Activated CD8-positive, alpha-beta memory T cell treated with anti-CD3 and anti-CD28 coated beads for 24 hours (primary cell): ENCODE results near the gene RBP3.

ENCODE experiments used
- DNase-seq: peaks from one replicate; pipeline ENCODE4 v3.0.0-alpha.2; 2020

Gene RBP3

DNA sequence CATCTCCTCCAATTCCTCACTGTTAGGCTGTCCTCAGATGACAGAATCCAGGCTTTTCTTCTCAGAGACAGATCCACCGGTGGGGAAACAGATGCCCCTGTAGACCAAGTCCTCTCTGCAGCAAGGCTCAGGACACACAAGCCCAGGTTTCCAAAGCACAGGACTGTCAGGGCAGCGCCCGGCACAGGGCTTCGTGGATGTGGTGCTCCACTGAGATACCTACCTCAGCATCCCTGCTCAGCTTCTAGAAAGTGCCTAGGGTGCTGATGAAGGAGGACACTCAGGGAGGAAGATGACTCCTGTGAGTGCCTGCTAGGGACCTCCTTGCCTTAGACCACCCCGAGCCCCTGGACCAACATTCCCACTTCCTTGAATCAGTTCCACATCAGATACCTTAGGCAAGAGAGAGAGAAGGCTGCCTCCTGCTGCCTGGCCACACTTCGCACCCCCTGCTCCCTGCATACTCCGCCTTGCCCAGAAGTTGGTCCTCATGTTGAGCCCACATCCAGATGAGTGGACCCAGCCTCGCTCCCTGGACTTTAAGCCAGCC, 8.9 kb upstream of the RBP3 start:
- DNase-seq, result no peak

DNA sequence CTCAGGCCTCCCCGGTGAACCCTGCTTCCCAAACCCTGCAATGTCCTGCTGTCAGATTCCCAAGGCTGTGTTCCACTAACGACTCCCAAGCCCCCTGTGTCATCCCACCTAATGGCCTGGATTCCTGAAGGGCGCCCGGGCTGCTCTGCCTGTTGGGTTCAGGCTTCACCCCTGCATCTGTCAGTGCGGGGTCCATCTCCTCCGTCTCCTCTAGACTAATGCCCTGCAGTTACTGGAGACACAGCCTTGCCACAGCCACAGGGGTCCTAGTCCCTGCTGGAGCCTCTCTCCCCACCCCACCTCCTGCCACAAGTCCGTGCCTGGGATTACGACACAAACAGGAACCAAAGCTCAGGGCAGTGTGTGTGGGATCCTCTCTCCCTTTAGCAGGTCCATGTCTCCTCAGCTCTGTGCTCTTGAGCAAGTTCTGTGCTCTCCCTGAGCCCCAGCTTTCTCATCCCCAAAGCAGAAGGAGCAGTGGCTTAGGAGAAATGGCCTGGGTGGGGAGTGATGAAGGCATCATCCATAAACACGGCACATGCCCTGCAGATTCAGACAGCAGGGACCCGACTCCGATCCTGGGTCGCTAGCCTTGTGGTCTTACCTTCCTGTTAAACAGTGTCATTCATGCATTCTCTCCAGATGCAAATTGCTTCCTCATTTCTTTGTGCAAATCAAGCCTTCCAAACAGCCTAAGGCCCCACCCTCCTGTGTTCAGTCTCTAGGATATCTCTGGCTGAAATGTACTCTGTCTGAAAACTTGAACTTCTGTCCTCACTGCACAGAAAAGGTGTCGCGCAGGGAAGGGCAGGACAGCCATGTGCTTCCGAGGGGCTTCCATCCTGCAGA, 8.2 kb upstream of the RBP3 start:
- no peak for DNase-seq

GRCh38 chr10:47340608-47341170, 7.5 kb upstream of the RBP3 start:
- peak; percentile 90 for DNase-seq

GRCh38 chr10:47344996-47345870, 2.9 kb upstream of the RBP3 start:
- DNase-seq, result no peak

DNA sequence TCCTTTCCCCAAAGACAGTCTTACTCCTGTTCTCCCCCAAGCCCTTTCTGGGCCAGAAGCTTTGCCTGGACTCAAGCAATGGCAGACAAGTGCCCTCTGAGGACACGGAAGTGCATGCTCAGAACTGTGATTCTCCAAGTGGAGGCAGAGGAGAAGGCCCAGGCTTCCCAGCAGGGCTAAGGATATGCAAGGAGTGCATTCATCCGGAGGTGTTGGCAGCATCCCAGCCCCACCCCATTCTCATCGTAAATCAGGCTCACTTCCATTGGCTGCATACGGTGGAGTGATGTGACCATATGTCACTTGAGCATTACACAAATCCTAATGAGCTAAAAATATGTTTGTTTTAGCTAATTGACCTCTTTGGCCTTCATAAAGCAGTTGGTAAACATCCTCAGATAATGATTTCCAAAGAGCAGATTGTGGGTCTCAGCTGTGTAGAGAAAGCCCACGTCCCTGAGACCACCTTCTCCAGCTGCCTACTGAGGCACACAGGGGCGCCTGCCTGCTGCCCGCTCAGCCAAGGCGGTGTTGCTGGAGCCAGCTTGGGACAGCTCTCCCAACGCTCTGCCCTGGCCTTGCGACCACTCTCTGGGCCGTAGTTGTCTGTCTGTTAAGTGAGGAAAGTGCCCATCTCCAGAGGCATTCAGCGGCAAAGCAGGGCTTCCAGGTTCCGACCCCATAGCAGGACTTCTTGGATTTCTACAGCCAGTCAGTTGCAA, 1.4 kb upstream of the RBP3 start:
- DNase-seq, result no peak

DNA sequence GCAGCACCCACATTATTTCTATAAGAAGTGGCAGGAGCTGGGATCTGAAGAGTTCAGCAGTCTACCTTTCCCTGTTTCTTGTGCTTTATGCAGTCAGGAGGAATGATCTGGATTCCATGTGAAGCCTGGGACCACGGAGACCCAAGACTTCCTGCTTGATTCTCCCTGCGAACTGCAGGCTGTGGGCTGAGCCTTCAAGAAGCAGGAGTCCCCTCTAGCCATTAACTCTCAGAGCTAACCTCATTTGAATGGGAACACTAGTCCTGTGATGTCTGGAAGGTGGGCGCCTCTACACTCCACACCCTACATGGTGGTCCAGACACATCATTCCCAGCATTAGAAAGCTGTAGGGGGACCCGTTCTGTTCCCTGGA, 874 bp upstream of the RBP3 start:
- no peak for DNase-seq

DNA sequence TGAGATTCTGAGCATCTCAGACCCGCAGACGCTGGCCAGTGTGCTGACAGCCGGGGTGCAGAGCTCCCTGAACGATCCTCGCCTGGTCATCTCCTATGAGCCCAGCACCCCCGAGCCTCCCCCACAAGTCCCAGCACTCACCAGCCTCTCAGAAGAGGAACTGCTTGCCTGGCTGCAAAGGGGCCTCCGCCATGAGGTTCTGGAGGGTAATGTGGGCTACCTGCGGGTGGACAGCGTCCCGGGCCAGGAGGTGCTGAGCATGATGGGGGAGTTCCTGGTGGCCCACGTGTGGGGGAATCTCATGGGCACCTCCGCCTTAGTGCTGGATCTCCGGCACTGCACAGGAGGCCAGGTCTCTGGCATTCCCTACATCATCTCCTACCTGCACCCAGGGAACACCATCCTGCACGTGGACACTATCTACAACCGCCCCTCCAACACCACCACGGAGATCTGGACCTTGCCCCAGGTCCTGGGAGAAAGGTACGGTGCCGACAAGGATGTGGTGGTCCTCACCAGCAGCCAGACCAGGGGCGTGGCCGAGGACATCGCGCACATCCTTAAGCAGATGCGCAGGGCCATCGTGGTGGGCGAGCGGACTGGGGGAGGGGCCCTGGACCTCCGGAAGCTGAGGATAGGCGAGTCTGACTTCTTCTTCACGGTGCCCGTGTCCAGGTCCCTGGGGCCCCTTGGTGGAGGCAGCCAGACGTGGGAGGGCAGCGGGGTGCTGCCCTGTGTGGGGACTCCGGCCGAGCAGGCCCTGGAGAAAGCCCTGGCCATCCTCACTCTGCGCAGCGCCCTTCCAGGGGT, 703 bp downstream of the RBP3 start:
- DNase-seq, result no peak

GRCh38 chr10:47349516-47349915, 1.4 kb downstream of the RBP3 start:
- no peak for DNase-seq

DNA sequence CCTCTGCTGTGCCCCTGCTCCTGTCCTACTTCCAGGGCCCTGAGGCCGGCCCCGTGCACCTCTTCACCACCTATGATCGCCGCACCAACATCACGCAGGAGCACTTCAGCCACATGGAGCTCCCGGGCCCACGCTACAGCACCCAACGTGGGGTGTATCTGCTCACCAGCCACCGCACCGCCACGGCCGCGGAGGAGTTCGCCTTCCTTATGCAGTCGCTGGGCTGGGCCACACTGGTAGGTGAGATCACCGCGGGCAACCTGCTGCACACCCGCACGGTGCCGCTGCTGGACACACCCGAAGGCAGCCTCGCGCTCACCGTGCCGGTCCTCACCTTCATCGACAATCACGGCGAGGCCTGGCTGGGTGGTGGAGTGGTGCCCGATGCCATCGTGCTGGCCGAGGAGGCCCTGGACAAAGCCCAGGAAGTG, 1.8 kb downstream of the RBP3 start:
- no peak for DNase-seq

DNA sequence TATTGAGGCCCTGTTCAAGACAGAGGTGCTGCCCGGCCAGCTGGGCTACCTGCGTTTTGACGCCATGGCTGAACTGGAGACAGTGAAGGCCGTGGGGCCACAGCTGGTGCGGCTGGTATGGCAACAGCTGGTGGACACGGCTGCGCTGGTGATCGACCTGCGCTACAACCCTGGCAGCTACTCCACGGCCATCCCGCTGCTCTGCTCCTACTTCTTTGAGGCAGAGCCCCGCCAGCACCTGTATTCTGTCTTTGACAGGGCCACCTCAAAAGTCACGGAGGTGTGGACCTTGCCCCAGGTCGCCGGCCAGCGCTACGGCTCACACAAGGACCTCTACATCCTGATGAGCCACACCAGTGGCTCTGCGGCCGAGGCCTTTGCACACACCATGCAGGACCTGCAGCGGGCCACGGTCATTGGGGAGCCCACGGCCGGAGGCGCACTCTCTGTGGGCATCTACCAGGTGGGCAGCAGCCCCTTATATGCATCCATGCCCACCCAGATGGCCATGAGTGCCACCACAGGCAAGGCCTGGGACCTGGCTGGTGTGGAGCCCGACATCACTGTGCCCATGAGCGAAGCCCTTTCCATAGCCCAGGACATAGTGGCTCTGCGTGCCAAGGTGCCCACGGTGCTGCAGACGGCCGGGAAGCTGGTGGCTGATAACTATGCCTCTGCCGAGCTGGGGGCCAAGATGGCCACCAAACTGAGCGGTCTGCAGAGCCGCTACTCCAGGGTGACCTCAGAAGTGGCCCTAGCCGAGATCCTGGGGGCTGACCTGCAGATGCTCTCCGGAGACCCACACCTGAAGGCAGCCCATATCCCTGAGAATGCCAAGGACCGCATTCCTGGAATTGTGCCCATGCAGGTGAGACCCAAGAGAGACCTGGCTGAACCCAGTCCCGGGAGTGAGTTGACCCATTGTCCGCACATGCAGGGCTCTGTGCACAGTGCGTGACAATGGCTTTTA, 2.8 kb downstream of the RBP3 start:
- no peak for DNase-seq

- no peak for DNase-seq
Measured at GRCh38 chr10:47351899-47352815, 4.0 kb downstream of the RBP3 start.

- DNase-seq, result no peak
Measured at GRCh38 chr10:47353351-47353750, 5.2 kb downstream of the RBP3 start.

- DNase-seq, result no peak
Measured at GRCh38 chr10:47354165-47354564, 6.0 kb downstream of the RBP3 start.

DNA sequence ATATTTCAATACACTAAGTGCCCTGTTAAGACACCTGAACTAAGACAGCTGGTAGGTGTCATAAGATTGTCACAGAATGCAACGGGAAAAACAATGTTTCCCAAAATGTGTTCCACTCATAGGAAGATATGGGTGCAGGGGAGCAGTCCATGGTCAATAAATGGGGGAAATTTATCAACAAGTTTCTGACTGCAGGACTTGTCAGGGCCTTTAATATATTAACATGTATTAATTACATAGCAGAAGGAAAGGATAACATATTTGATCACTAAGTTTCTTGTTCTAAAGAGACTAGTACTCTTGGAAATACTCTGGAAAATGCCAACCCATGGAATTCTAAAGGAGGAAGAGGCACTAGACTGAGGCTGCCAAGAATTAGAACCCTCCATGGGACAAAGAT, 6.7 kb downstream of the RBP3 start:
- DNase-seq, result no peak

GRCh38 chr10:47356708-47357107, 8.5 kb downstream of the RBP3 start:
- no peak for DNase-seq

- DNase-seq, result no peak
Measured at GRCh38 chr10:47357131-47357582, 9.0 kb downstream of the RBP3 start.

GRCh38 chr10:47357911-47358310, 9.7 kb downstream of the RBP3 start:
- DNase-seq, result no peak

GRCh38 chr10:47358457-47358856, 10.3 kb downstream of the RBP3 start:
- no peak for DNase-seq

DNA sequence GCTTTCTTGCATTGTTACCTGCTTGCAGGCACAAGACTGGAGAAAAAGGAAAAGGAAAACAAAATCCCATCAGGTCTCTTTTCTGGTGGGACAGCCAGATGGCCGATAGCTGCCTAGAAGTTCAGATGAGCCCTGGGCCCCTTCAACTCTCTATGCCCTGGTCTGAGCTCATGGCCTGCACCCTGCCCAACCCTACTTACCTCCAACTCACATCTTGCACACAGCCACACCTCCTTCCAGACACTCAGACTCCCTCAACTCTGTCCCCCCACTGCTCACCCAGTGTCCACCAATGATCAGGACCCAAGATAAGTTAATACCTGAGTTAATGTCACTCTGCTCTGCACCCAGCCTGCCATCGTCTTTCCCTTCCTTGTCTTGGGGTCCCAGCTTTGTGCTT, 10.9 kb downstream of the RBP3 start:
- no peak for DNase-seq
